ENCODE results near the gene MMD2.

MMD2 gene

GRCh38 chr7:4944939-4945338 lies 14.0 kb downstream of the MMD2 start:
- no peak overlapping the region for H3K27ac Mint-ChIP-seq

GRCh38 chr7:4943297-4943696 lies 15.7 kb downstream of the MMD2 start:
- no peak for DNase-seq (ENCODE audit: low spot score in 2 of 2)
- Mint-ChIP-seq H3K4me3 (no peak overlapping the region), H3K27me3 (peaks cover 9% of the 10 kb centered on the region), H3K9me3 (peaks cover 2% of the 10 kb centered on the region), H3K36me3 (peaks cover 4% of the 10 kb centered on the region), H3K27ac (no peak overlapping the region), H3K4me1 (no peaks in the 10 kb centered on the region)
- no peak for ATAC-seq (ENCODE audit: low read depth)

More at GRCh38 chr7:4944939-4945338, 14.0 kb downstream of the MMD2 start:
- peaks cover 5% of the 10 kb centered on the region for H3K9me3 Mint-ChIP-seq
- H3K4me1 Mint-ChIP-seq = no peaks in the 10 kb centered on the region
- H3K27me3 Mint-ChIP-seq = peaks cover 11% of the 10 kb centered on the region
- no peak overlapping the region for H3K4me3 Mint-ChIP-seq
- DNase-seq (ENCODE audit: low spot score in 2 of 2) (no peak), ATAC-seq (ENCODE audit: low read depth) (no peak)
- peaks cover 6% of the 10 kb centered on the region for H3K36me3 Mint-ChIP-seq

- H3K4me1 Mint-ChIP-seq = no peaks in the 10 kb centered on the region
- H3K9me3 Mint-ChIP-seq = no peaks in the 10 kb centered on the region
- no peak for DNase-seq (ENCODE audit: low spot score in 2 of 2)
- H3K4me3 Mint-ChIP-seq = no peak overlapping the region
- ATAC-seq (ENCODE audit: low read depth) = no peak
- peaks cover 2% of the 10 kb centered on the region for H3K36me3 Mint-ChIP-seq
- H3K27me3 Mint-ChIP-seq = peaks cover 6% of the 10 kb centered on the region
- H3K27ac Mint-ChIP-seq = no peak overlapping the region
These were observed 18.8 kb downstream of the MMD2 start for GRCh38 chr7:4939971-4940728.

- H3K36me3 Mint-ChIP-seq = no peaks in the 10 kb centered on the region
- H3K4me1 Mint-ChIP-seq = no peaks in the 10 kb centered on the region
- no peak overlapping the region for H3K4me3 Mint-ChIP-seq
- H3K27ac Mint-ChIP-seq = no peak overlapping the region
- ATAC-seq (ENCODE audit: low read depth) = no peak
- H3K9me3 Mint-ChIP-seq = no peaks in the 10 kb centered on the region
- no peak for DNase-seq (ENCODE audit: low spot score in 2 of 2)
- H3K27me3 Mint-ChIP-seq = peaks cover 4% of the 10 kb centered on the region
These were observed 21.6 kb downstream of the MMD2 start for GRCh38 chr7:4937411-4937810.

- Mint-ChIP-seq H3K27ac (no peak overlapping the region), H3K9me3 (no peaks in the 10 kb centered on the region), H3K4me3 (no peak overlapping the region), H3K36me3 (no peaks in the 10 kb centered on the region), H3K27me3 (peaks cover 2% of the 10 kb centered on the region), H3K4me1 (no peaks in the 10 kb centered on the region)
- no peak for DNase-seq (ENCODE audit: low spot score in 2 of 2)
- no peak for ATAC-seq (ENCODE audit: low read depth)
These were observed 24.5 kb downstream of the MMD2 start for GRCh38 chr7:4934419-4935025.

- Mint-ChIP-seq H3K36me3 (no peaks in the 10 kb centered on the region), H3K4me1 (no peaks in the 10 kb centered on the region), H3K9me3 (no peaks in the 10 kb centered on the region), H3K27ac (no peak overlapping the region), H3K27me3 (peaks cover 2% of the 10 kb centered on the region), H3K4me3 (no peak overlapping the region)
- no peak for ATAC-seq (ENCODE audit: low read depth)
- DNase-seq (ENCODE audit: low spot score in 2 of 2) = no peak
These were observed 27.0 kb downstream of the MMD2 start for GRCh38 chr7:4931943-4932342.

DNA sequence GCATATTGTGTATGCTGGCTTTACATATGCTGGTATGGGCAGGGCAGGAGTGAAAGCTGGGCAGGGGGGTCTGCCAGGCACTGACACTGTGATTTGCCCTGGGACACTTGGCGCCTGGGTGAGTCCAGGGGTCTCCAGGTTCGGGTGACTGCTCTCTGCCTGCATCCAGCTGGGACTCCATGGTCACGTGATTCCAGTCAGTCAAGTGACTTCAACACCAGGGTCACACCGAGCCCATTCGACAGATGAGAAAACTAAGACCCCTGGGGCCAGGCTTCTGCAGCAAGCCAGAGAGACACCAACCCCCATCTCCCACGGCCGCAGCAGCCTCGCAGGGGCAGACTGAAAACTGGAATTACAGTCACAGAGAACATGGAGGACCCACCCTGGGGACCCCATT lies 30.0 kb downstream of the MMD2 start:
- Mint-ChIP-seq H3K36me3 (no peaks in the 10 kb centered on the region), H3K4me3 (no peak overlapping the region), H3K27ac (no peak overlapping the region), H3K27me3 (peaks cover 6% of the 10 kb centered on the region), H3K4me1 (no peaks in the 10 kb centered on the region), H3K9me3 (no peaks in the 10 kb centered on the region)
- ATAC-seq (ENCODE audit: low read depth) = no peak
- no peak for DNase-seq (ENCODE audit: low spot score in 2 of 2)

DNA sequence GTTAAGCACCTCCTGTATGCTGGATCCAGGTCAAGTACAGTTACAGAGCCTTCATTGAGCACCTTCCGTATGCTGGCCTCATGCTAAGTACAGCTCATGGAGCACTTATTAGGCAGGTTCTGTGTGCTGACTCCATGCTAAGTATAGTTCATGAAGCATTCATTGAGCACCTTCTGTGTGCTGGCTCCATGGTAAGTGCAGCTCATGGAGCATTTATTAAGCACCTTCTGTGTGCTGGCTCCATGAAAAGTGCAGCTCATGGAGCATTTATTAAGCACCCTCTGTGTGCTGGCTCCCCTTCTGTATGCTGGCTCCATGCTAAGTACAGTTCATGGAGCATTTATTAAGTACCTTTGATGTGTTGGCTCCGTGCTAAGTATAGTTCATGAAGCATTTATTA lies 30.5 kb downstream of the MMD2 start:
- Mint-ChIP-seq H3K9me3 (no peaks in the 10 kb centered on the region), H3K4me1 (no peaks in the 10 kb centered on the region), H3K27me3 (peaks cover 6% of the 10 kb centered on the region), H3K27ac (no peak overlapping the region), H3K4me3 (no peak overlapping the region), H3K36me3 (no peaks in the 10 kb centered on the region)
- no peak for DNase-seq (ENCODE audit: low spot score in 2 of 2)
- ATAC-seq (ENCODE audit: low read depth) = no peak

- peaks cover 2% of the 10 kb centered on the region for H3K9me3 Mint-ChIP-seq
- H3K4me3 Mint-ChIP-seq = no peak overlapping the region
- no peak for ATAC-seq (ENCODE audit: low read depth)
- no peak overlapping the region for H3K27ac Mint-ChIP-seq
- H3K27me3 Mint-ChIP-seq = peaks cover 11% of the 10 kb centered on the region
- DNase-seq (ENCODE audit: low spot score in 2 of 2) = no peak
- peaks cover 1% of the 10 kb centered on the region for H3K36me3 Mint-ChIP-seq
- no peaks in the 10 kb centered on the region for H3K4me1 Mint-ChIP-seq
These were observed 38.8 kb downstream of the MMD2 start for GRCh38 chr7:4919969-4920766.

- Mint-ChIP-seq H3K4me3 (no peak overlapping the region), H3K9me3 (no peaks in the 10 kb centered on the region), H3K27ac (no peak overlapping the region), H3K27me3 (peaks cover 7% of the 10 kb centered on the region), H3K4me1 (no peaks in the 10 kb centered on the region), H3K36me3 (peaks cover 1% of the 10 kb centered on the region)
- DNase-seq (ENCODE audit: low spot score in 2 of 2) = no peak
- no peak for ATAC-seq (ENCODE audit: low read depth)
These were observed 42.9 kb downstream of the MMD2 start for GRCh38 chr7:4916113-4916512.

DNA sequence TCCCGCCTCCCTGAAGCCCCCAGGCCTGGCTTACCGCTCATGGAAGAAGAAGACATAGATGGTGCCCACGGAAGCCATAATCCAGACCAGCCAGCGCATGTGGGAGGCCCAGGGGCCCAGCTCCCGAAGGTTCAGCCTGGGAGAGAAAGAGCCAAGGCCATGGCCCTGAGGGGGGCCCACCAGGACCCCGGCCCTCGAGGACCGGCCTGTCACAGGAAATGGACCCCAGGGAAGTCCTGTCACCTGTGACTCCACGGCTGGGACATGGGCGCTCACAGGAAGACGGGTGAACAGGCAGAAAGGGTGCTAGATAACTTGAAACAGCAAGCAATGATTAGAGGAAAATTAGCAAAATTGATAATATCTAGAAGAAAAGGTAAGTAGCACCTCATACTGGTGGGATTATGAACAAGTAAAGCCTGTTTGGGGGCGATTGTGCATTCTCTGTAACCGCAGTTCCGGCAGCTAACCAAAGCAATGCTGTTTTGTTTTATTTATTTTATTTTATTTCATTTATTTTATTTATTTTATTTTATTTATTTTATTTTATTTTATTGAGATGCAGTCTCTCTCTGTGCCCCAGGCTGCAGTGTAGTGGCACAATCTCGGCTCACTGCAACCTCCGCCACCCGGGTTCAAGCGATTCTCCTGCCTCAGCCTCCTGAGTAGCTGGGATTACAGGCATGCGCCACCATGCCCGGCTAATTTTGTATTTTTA lies 47.7 kb downstream of the MMD2 start:
- H3K27ac Mint-ChIP-seq = no peak overlapping the region
- H3K9me3 Mint-ChIP-seq = no peaks in the 10 kb centered on the region
- no peaks in the 10 kb centered on the region for H3K4me1 Mint-ChIP-seq
- H3K4me3 Mint-ChIP-seq = no peak overlapping the region
- no peak for DNase-seq (ENCODE audit: low spot score in 2 of 2)
- no peaks in the 10 kb centered on the region for H3K36me3 Mint-ChIP-seq
- H3K27me3 Mint-ChIP-seq = peaks cover 4% of the 10 kb centered on the region
- ATAC-seq (ENCODE audit: low read depth) = no peak

DNA sequence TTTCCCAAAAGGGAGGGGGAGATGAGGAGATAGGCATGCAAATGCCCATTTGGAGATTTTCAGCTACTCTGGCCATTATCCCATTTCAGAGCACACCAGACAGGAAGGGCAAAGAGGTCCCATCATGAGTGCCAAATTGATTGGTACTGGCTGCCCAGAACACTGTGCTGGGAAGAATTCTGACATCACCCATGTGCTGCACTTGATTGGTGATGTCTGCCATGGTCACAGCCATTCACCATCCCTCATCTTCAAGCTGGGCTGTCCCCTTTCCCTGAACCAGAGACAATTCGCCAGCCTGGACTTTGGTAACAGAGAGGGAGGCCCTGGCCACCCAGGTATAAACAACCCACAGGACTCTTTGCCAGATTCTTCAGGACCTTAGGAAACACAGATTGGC lies 52.3 kb downstream of the MMD2 start:
- peaks cover 3% of the 10 kb centered on the region for H3K9me3 Mint-ChIP-seq
- no peaks in the 10 kb centered on the region for H3K36me3 Mint-ChIP-seq
- no peak overlapping the region for H3K4me3 Mint-ChIP-seq
- DNase-seq (ENCODE audit: low spot score in 2 of 2) (no peak), ATAC-seq (ENCODE audit: low read depth) (no peak)
- H3K4me1 Mint-ChIP-seq = no peaks in the 10 kb centered on the region
- no peak overlapping the region for H3K27ac Mint-ChIP-seq
- H3K27me3 Mint-ChIP-seq = peaks cover 10% of the 10 kb centered on the region

DNA sequence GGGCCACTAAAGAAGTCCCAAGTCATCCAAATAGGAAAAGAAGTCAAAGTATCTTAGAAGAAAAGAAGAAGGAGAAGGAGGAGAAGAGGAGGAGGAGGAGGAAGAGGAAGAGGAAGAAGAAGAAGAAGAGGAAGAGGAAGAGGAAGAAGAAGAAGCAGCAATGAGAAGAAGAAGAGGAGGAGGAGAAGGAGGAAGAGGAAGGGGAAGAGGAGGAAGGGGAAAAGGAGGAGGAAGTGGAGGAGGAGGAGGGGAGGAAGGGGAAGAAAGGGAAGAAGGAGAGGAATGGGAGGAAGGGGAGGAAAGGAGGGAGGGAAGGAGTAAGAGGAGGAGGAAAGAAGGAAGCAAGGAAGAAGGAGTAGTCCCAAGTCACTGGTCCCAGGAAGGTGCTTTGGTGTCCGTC lies 53.8 kb downstream of the MMD2 start:
- DNase-seq (ENCODE audit: low spot score in 2 of 2) (no peak), ATAC-seq (ENCODE audit: low read depth) (no peak)
- Mint-ChIP-seq H3K4me3 (no peak overlapping the region), H3K27ac (no peak overlapping the region), H3K9me3 (peaks cover 3% of the 10 kb centered on the region), H3K27me3 (peaks cover 12% of the 10 kb centered on the region), H3K4me1 (no peaks in the 10 kb centered on the region), H3K36me3 (no peaks in the 10 kb centered on the region)

GRCh38 chr7:4904346-4904745 lies 54.6 kb downstream of the MMD2 start:
- Mint-ChIP-seq H3K4me1 (no peaks in the 10 kb centered on the region), H3K4me3 (no peak overlapping the region), H3K36me3 (no peaks in the 10 kb centered on the region)

More at GRCh38 chr7:4904346-4904745, 54.6 kb downstream of the MMD2 start:
- peaks cover 12% of the 10 kb centered on the region for H3K27me3 Mint-ChIP-seq
- peaks cover 3% of the 10 kb centered on the region for H3K9me3 Mint-ChIP-seq
- H3K27ac Mint-ChIP-seq = no peak overlapping the region
- ATAC-seq (ENCODE audit: low read depth) (no peak), DNase-seq (ENCODE audit: low spot score in 2 of 2) (no peak)

Data from memory B cell (primary cell).